Esophagus muscularis mucosa (tissue), 4 donors: ENCODE data around the gene ZFP92.

Experiments
- CTCF ChIP-seq, 3 experiments: fragments of 200-600 bp in 2 of 3; fragments of 450-650 bp in 1 of 3; sonication (generic) in 2 of 3; IDR thresholded peaks; one replicate each; pipeline ENCODE4 v1.5.1; 2017 to 2019; ENCODE audit warnings: antibody characterized with exemption in 3 of 3, mild to moderate bottlenecking in 2 of 3, moderate library complexity in 1 of 3
- EP300 ChIP-seq: sonication (generic); formaldehyde crosslinking; IDR thresholded peaks from one replicate; pipeline ENCODE4 v1.6.1; 2017; ENCODE audit warnings: antibody characterized with exemption
- POLR2A ChIP-seq: fragments of 450-650 bp; IDR thresholded peaks from one replicate; pipeline ENCODE4 v1.6.1; 2017; ENCODE audit warnings: antibody characterized with exemption, moderate library complexity, mild to moderate bottlenecking, low read depth
- POLR2AphosphoS5 ChIP-seq, 2 donors: sonication (generic); formaldehyde crosslinking; IDR thresholded peaks; one replicate each; pipeline ENCODE4 v1.6.1; 2017; ENCODE audit warnings: antibody characterized with exemption in 2 of 2

DNA sequence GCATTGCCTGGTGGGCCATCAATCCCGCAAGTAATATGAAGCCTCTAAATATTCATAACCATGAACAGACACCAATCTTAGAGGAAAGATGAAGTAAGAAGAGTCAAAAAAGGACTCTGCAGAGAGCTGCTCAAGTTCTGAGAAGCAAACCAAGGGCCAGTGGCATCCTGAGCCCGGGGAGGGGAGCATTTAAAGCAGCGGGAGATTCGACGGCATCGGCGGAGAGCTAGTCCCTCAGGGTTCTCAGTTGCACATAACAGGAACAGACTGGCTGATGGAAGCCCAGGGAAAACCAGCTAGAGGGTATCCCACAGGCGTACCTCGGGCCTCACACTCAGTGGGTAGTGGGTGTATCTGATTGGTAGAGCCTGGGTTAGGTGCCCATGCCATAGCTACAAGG lies 5.3 kb upstream of the ZFP92 start:
- TF ChIP-seq CTCF (IDR thresholded peaks at IDR 0.05) (no peak), POLR2A (no peak), POLR2AphosphoS5 (IDR thresholded peaks at IDR 0.05) (no peak), EP300 (no peak)
